ENCODE data around the gene MARCHF6.
"Not testable (repeated sequence)": the region's sequence is repeated elsewhere in the genome, so short reads cannot be mapped to it uniquely, and the experiment has no call there.

Gene MARCHF6

DNA sequence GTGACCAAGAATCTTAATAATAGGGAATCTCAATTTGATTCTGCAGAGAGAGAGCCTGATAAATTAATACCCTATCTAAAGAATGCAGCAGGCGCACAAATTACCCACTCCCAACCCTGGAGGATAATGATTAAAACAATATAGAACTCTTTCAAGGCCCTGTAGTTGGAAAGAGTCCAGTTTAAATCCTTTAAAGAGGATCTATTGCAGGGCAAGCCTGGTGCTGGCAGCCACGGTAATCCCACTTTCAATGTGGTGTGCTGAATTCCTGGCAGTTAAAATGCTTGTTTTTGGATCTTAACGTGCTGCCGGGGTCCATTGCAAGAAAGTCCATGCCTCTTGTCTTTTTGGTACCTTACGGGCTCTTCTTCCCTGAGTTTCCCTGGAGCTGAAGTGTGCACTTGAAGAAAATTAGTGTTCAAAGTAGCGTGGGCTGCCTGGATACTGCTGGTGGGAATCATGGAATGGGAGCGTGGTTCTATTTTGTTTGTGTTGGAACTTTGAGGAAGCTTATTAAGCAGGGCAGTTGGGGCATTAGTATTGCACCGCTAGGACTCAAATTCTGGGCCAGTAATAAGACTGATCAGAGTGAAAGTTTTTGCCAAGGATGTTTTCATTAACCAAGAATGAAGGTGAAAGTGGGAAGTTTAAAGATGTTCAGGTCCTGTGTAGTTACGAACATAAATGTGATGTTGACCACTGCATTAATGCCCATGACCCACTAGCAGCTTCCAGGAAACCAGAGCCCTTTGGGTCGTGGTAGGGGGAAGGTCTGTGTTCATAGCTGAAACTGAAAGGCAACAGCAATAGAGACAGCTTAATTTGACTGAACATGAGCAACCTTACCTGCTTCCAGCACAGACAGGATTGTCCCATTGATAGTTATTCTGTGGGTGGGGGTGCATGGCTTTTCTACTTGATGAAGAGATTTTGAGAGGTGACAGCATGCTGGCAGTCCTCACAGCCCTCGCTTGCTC, 20.8 kb downstream of the MARCHF6 start:
- in situ Hi-C loops (cut with HindIII; ENCODE audit: low sequenced_read_pairs): no loop called here

DNA sequence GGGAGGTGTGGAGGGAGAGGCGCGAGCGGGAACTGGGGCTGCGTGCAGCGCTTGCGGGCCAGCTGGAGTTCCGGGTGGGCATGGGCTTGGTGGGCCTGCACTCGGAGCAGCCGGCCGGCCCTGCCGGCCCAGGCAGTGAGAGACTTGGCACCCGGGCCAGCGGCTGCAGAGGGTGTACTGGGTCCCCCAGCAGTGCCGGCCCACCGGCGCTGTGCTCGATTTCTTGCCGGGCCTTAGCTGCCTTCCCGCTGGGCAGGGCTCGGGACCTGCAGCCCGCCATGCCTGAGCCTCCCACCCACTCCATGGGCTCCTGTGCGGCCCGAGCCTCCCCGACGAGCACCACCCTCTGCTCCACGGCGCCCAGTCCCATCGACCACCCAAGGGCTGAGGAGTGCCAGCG, 21.7 kb downstream of the MARCHF6 start:
- in situ Hi-C loops (cut with HindIII; ENCODE audit: low sequenced_read_pairs): not testable (repeated sequence)

DNA sequence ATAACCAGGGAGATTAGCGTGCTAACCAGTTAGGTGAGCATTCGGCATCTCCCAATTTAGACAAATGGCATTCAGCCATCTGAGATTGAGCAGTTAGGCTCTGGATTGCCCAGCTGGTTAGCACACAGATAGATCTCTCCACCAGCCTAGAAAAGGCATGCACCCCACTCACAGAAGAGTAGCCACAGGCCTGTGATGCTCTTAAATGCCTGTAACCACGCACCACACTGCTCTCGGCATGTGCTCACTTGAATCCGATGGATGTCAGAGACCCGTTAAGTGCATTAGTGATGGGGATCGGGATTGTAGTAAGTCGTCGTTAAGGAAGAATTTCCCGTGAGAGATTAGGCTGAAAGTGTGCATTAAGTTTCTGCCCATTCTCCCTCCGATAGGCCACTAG, 23.0 kb downstream of the MARCHF6 start:
- in situ Hi-C loops (cut with HindIII; ENCODE audit: low sequenced_read_pairs): no loop called here

DNA sequence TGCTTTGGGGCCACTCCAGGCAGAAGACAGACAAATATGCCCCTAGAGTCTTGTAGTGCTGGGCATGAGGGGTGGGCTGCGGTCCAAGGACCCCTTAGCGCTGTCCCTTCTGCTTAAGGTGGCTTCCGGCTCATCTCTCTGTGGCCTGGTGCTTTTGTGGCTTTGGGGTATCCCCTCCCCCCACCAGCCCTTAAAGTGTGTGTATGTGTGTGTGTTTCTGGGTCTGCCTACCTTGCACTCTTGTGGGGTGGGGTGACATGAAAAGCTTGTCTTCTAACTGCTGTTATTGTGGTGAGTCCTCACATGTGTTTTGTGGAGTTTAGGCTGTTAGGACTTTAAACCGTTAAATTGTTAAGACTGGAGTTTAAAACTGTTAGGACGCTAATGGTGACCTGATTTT, 23.6 kb downstream of the MARCHF6 start:
- in situ Hi-C loops (cut with HindIII; ENCODE audit: low sequenced_read_pairs): no loop called here

DNA sequence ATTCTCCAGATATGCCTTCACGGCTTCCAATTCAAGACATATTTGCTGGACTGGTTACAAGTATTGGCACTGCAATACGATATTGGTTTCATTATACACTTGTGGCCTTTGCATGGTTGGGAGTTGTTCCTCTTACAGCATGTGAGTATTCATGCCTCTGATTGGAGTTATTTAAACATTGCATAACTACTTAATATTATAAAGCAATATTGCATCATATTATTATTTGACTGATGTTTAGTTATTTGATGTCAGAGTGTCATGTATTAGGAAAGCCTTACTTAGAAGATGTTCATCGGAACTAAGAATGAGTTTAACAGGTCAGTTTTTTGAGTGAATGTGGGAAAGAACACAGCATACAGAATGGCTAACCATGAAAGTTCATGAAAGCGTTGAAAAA, 28.3 kb downstream of the MARCHF6 start:
- in situ Hi-C loops (cut with HindIII; ENCODE audit: low sequenced_read_pairs): no loop called here

DNA sequence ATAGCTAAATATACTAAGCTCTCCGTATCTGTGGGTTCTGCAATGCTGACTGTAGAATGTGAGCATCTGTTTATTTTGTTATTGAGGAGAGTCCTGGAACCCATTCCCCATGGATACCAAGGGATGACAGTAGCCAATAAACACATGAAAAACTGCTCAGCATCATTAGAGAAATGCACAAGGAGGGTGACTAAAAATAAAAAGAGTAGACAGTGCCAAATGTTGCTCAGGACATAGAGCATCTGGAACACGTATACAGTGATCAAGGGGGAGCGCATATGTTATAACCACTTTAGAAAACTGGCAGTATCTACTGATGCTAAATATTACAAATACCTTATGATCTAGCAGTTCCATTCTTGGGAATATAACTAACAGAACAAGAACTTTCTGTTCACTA, 31.0 kb downstream of the MARCHF6 start:
- in situ Hi-C loops (cut with HindIII; ENCODE audit: low sequenced_read_pairs): no loop called here

DNA sequence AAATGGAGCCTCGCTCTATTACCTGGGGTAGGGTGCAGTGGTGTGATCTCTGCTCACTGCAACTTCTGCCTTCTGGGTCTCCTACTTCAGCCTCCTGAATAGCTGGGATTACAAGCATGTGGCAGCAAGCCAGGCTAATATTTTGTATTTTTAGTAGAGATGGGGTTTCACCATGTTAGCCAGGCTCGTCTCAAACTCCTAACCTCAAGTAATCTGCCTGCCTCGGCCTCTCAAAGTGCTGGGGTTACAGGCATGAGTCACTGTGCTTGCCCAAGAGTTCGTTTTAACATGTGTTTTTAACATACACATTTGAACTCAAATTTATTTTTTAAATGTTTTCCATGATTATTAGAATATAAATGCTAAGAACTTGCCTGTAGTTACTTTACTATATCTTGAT, 34.2 kb downstream of the MARCHF6 start:
- in situ Hi-C loops (cut with HindIII; ENCODE audit: low sequenced_read_pairs): no loop called here

DNA sequence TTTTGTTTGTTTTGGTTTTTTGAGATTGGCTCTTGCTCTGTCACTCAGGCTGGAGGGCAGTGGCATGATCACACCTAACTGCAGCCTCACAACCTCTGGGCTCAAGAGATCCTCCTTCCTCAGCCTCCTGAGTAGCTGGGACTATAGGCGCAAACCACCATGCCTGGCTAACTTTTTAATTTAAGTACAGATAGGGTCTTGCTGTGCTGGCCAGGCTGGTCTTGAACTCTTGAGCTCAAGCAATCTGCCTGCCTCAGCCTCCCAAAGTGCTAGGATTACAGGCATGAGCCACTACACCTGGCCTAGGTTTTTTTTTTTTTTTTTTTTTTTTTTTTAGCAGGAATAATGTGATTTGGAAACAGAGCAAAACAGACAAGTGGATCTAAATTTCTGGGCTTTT, 37.6 kb downstream of the MARCHF6 start:
- in situ Hi-C loops (cut with HindIII; ENCODE audit: low sequenced_read_pairs): no loop called here

DNA sequence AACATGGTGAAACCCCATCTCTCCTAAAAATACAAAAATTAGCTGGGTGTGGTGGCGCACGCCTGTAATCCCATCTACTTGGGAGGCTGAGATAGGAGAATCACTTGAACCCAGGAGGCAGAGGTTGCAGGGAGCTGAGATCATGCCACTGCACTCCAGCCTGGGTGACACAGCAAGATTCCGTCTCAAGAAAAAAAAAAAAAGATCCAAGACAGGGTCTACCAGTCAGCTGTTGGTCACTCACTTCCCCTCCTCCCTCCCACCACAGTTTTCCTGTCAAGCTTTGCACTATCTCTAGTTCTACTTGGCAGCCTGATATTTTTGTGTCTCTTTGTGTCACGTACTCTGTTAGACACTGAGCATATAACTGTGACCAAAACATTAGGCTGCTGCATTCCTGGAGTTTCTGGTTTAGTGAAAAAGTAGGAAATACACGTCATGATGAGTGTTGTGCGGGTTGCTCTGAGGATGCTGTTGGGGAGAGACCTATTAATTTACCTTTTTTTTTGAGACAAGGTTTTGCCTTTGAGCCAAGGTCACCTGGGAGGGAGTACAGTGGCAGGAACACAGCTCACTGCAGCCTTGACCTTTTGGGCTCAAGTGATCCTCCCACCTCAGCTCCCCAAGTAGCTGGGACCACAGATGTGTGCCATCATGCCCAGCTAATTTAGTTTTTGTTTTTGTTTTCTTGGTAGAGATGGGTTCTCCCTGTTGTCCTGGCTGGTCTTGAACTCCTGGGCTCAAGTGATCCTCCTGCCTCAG, 39.3 kb downstream of the MARCHF6 start:
- in situ Hi-C loops (cut with HindIII; ENCODE audit: low sequenced_read_pairs): not testable (repeated sequence)

DNA sequence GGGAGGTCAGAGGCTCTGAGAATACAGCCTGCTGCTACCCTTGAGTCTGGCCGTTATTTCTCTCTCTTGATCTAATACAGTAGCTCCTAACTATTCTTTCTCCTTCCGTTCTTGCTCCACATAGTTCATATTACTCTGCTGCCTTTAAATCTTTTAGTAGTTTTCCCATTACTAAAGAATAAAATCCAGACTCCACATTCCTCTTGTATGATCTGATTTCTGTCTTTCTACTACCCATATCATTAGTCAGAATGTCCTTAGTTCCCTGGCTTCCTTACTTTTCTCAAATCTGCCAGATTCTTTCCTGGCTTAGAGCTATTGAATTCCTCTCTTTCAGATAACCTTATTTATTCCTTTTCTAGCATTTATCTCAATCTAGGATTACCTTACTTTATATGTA, 40.0 kb downstream of the MARCHF6 start:
- in situ Hi-C loops (cut with HindIII; ENCODE audit: low sequenced_read_pairs): no loop called here

DNA sequence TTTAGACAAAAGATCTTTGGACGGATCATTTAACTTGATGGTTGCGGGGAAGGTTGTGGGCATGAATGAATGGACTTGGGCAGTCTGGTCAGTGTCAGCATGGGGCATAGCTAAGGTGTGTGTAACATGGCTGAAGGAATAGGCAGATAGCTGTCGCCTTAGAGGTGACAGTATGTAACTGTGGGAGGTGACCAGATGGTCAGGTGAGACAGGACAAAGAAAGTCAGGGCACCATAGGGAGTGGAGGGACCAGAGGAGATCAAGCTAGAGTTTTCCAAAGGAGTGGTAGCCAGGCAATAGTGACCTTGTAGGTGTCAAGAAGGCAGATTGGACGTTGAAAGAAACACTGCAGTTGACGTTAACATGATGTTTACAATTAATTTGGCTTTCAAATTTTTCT, 43.1 kb downstream of the MARCHF6 start:
- in situ Hi-C loops (cut with HindIII; ENCODE audit: low sequenced_read_pairs): no loop called here

DNA sequence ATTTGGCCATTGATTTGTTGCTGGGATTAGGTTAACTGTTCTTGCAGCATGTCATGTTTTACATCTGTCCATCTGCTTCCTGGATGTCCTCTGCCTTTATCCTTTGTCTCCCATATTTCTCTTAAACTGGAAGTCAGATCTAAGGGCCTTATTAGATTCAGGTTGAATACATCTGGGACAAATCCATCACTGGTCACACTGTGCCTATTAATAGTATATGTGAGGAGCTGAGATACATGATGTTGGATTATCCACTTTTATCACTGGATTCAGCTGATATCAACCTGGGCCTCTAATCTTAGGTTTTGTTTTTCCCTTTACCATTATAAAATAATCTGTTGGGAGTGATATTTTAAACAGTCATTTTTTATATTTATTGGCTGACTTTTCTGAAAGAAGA, 46.3 kb downstream of the MARCHF6 start:
- in situ Hi-C loops (cut with HindIII; ENCODE audit: low sequenced_read_pairs): no loop called here

DNA sequence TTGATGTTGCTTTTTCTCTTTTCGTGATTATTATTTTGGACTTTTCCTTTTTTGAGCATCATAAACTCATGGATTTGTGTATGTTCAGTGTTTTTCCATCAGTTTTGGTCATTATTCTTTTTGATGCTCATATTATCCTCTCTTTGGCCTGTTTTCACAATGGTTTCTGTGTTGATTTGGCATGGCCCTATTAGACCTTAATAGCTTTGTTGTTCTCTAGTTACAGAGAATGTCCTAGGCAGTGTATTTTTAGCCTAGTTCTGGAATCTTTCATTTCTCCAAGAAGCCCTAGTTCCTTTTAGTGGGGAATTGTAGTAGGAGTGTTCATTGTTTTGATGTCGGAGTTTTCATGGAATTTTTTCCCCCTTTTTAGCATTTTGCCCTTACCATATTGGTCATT, 46.9 kb downstream of the MARCHF6 start:
- in situ Hi-C loops (cut with HindIII; ENCODE audit: low sequenced_read_pairs): no loop called here

DNA sequence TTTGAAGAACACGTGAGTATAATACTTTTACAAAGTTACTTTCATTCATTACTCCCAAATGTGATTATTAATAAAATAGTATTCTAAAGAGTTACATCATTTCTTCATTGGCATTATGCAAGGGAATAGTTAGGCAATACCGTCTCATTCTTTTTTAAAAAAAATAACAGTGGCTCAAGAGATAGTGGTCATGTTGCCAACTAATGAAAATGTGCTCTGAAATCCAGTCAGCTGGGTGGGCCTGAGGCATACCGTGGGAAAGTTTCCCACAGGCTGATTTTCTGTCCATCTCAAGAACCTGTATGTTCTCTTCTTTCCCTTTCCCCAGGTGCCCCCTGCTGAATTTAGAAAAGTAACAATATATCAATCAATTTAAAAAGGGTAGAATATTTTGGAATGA, 47.3 kb downstream of the MARCHF6 start:
- in situ Hi-C loops (cut with HindIII; ENCODE audit: low sequenced_read_pairs): no loop called here

DNA sequence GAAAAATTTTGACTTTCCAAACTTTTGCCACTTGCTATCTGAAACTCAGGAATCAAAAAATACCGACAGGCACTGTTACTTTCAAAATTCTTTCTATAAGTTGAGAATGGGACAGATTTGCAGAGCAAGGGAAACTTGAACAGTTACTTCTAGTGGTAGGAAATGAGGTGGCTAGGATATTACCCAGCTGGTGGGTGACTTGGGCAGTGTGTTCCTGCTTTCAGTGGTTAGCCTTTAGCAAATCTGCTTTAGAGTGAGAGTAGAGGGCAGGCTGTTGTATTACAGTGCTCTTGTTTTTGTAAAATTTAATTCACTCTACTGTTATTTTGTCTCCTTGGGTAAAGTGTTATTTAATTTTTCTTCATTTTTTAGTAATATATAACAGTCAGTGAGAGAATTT, 48.0 kb downstream of the MARCHF6 start:
- in situ Hi-C loops (cut with HindIII; ENCODE audit: low sequenced_read_pairs): no loop called here

Measured in DLD1 (cell line).